Measurements from ENCODE around the gene CRYBB2. TPM values are rescaled to one million over a fixed set of nuclear protein-coding genes. Genes with fewer than 3 reads are reported as not detected.
"Not testable (repeated sequence)": the region's sequence is repeated elsewhere in the genome, so short reads cannot be mapped to it uniquely, and the experiment has no call there.

Gene CRYBB2
- total RNA-seq, 2 donors from 2014 or later: 0.77 TPM; not detected in 1

- H3K27ac Mint-ChIP-seq: no peak overlapping the region
- H3K27me3 Mint-ChIP-seq: peaks cover 46% of the 10 kb centered on the region
- no peak overlapping the region for H3K4me3 Mint-ChIP-seq
- H3K36me3 Mint-ChIP-seq (ENCODE audit: low read depth): no peaks in the 10 kb centered on the region
- H3K9me3 Mint-ChIP-seq: no peaks in the 10 kb centered on the region
- peak; percentile 89 for ATAC-seq (replicated peaks)
- no peaks in the 10 kb centered on the region for H3K4me1 Mint-ChIP-seq
These were observed 16.3 kb downstream of the CRYBB2 start for GRCh38 chr22:25235547-25236290.

GRCh38 chr22:25236417-25236816, 17.0 kb downstream of the CRYBB2 start:
- Mint-ChIP-seq H3K9me3 (no peaks in the 10 kb centered on the region), H3K4me1 (no peaks in the 10 kb centered on the region), H3K4me3 (no peak overlapping the region), H3K27me3 (peaks cover 51% of the 10 kb centered on the region), H3K36me3 (ENCODE audit: low read depth) (no peaks in the 10 kb centered on the region), H3K27ac (no peak overlapping the region)
- ATAC-seq (replicated peaks): no peak

- peaks cover 41% of the 10 kb centered on the region for H3K27me3 Mint-ChIP-seq
- H3K36me3 Mint-ChIP-seq (ENCODE audit: low read depth): no peaks in the 10 kb centered on the region
- ATAC-seq (replicated peaks): no peak
- no peak overlapping the region for H3K27ac Mint-ChIP-seq
- H3K9me3 Mint-ChIP-seq: no peaks in the 10 kb centered on the region
- H3K4me3 Mint-ChIP-seq: no peak overlapping the region
- H3K4me1 Mint-ChIP-seq: no peaks in the 10 kb centered on the region
These were observed 18.1 kb downstream of the CRYBB2 start for GRCh38 chr22:25237503-25237902.

GRCh38 chr22:25238058-25238457, 18.6 kb downstream of the CRYBB2 start:
- H3K9me3 Mint-ChIP-seq; ATAC-seq (replicated peaks): not testable (repeated sequence)

GRCh38 chr22:25255169-25255568, 35.7 kb downstream of the CRYBB2 start:
- not testable (repeated sequence) for H3K36me3 Mint-ChIP-seq (ENCODE audit: low read depth); H3K27ac Mint-ChIP-seq; H3K4me3 Mint-ChIP-seq; H3K4me1 Mint-ChIP-seq; H3K27me3 Mint-ChIP-seq; ATAC-seq (replicated peaks); H3K9me3 Mint-ChIP-seq

More at GRCh38 chr22:25238058-25238457, 18.6 kb downstream of the CRYBB2 start:
- H3K27ac Mint-ChIP-seq; H3K4me3 Mint-ChIP-seq; H3K36me3 Mint-ChIP-seq (ENCODE audit: low read depth); H3K4me1 Mint-ChIP-seq: not testable (repeated sequence)
- H3K27me3 Mint-ChIP-seq: peaks cover 40% of the 10 kb centered on the region

- H3K9me3 Mint-ChIP-seq: peaks cover 12% of the 10 kb centered on the region
- not testable (repeated sequence) for H3K4me1 Mint-ChIP-seq; H3K4me3 Mint-ChIP-seq; ATAC-seq (replicated peaks); H3K36me3 Mint-ChIP-seq (ENCODE audit: low read depth); H3K27ac Mint-ChIP-seq
- peaks cover 13% of the 10 kb centered on the region for H3K27me3 Mint-ChIP-seq
These were observed 48.1 kb downstream of the CRYBB2 start for GRCh38 chr22:25267567-25267966.

- Mint-ChIP-seq H3K27me3 (peaks cover 19% of the 10 kb centered on the region), H3K9me3 (peaks cover 12% of the 10 kb centered on the region)
- H3K27ac Mint-ChIP-seq; H3K36me3 Mint-ChIP-seq (ENCODE audit: low read depth); ATAC-seq (replicated peaks); H3K4me1 Mint-ChIP-seq; H3K4me3 Mint-ChIP-seq: not testable (repeated sequence)
These were observed 49.5 kb downstream of the CRYBB2 start for GRCh38 chr22:25268902-25269301.

- H3K27ac Mint-ChIP-seq; H3K4me3 Mint-ChIP-seq; H3K36me3 Mint-ChIP-seq (ENCODE audit: low read depth); H3K4me1 Mint-ChIP-seq; ATAC-seq (replicated peaks): not testable (repeated sequence)
- H3K9me3 Mint-ChIP-seq: peaks cover 12% of the 10 kb centered on the region
- H3K27me3 Mint-ChIP-seq: peaks cover 25% of the 10 kb centered on the region
These were observed 50.6 kb downstream of the CRYBB2 start for GRCh38 chr22:25270061-25270460.

GRCh38 chr22:25273231-25273630, 53.8 kb downstream of the CRYBB2 start:
- ATAC-seq (replicated peaks); H3K4me1 Mint-ChIP-seq; H3K36me3 Mint-ChIP-seq (ENCODE audit: low read depth); H3K4me3 Mint-ChIP-seq; H3K9me3 Mint-ChIP-seq; H3K27ac Mint-ChIP-seq: not testable (repeated sequence)
- H3K27me3 Mint-ChIP-seq: peaks cover 23% of the 10 kb centered on the region

GRCh38 chr22:25273928-25274327, 54.5 kb downstream of the CRYBB2 start:
- H3K4me3 Mint-ChIP-seq; H3K27ac Mint-ChIP-seq; H3K9me3 Mint-ChIP-seq; H3K36me3 Mint-ChIP-seq (ENCODE audit: low read depth); ATAC-seq (replicated peaks); H3K4me1 Mint-ChIP-seq: not testable (repeated sequence)
- peaks cover 22% of the 10 kb centered on the region for H3K27me3 Mint-ChIP-seq

GRCh38 chr22:25280118-25280517, 60.7 kb downstream of the CRYBB2 start:
- H3K27me3 Mint-ChIP-seq: peaks cover 57% of the 10 kb centered on the region
- not testable (repeated sequence) for H3K9me3 Mint-ChIP-seq; H3K36me3 Mint-ChIP-seq (ENCODE audit: low read depth); H3K4me1 Mint-ChIP-seq; ATAC-seq (replicated peaks); H3K27ac Mint-ChIP-seq; H3K4me3 Mint-ChIP-seq

Other genes with a start within 250 kb of the CRYBB2 start
- gene CRYBB3, start 19.8 kb upstream of the CRYBB2 start, total RNA-seq: not detected